IMR-90 (cell line): ENCODE measurements around the gene CMKLR1. TPM values are rescaled to one million over a fixed set of nuclear protein-coding genes. Genes with fewer than 3 reads are reported as not detected.

ENCODE experiments used
- ATAC-seq: fragments of 200-7000 bp; cut with Tn5 transposase; 2 replicates; pipeline ENCODE4 v1.9.1; 2020; ENCODE audit warnings: low read depth, mild to moderate bottlenecking, moderate library complexity
- BruUV-seq: library from RNA; stranded (reverse); fragments of 400-500 nt; replicated peaks from 2 replicates; lab custom pipeline; 2021; lab: Mats Ljungman, UMichigan
- CTCF ChIA-PET: fragments of 300-600 bp; formaldehyde crosslinking; extraction: SDS; loops from one replicate; lab custom pipeline; 2021; ENCODE audit warnings: antibody characterized with exemption; lab: Yijun Ruan, JAX
- POLR2A ChIA-PET: fragments of 300-600 bp; sonication (Branson Sonifier 250); formaldehyde crosslinking; loops from one replicate; lab custom pipeline; 2022; ENCODE audit warnings: antibody characterized with exemption; ENCODE audit not compliant: unreplicated experiment; lab: Charles Lee
- DNase-seq: peaks from one replicate; pipeline ENCODE4 v3.0.0; 2013
- H2AFZ ChIP-seq: replicated peaks from 2 replicates; pipeline ENCODE3; 2013; ENCODE audit warnings: low read length, mild to moderate bottlenecking; ENCODE audit not compliant: poor library complexity
- H2AK5ac ChIP-seq: 2 replicates; pipeline ENCODE4 v1.6.1; 2013; ENCODE audit warnings: low read depth, low read length, inconsistent platforms
- H2AK9ac ChIP-seq: replicated peaks from 2 replicates; pipeline ENCODE3; 2013; ENCODE audit warnings: mild to moderate bottlenecking, low read depth, low read length, moderate library complexity; ENCODE audit not compliant: poor library complexity
- H2BK120ac ChIP-seq: 2 replicates; pipeline ENCODE4 v1.6.1; 2013; ENCODE audit warnings: low read depth, low read length, inconsistent platforms
- H2BK15ac ChIP-seq: 3 replicates; pipeline ENCODE4 v1.6.1; 2013; ENCODE audit warnings: low read depth, low read length, inconsistent platforms
- H2BK20ac ChIP-seq: 2 replicates; pipeline ENCODE4 v1.6.1; 2013; ENCODE audit warnings: low read depth, mild to moderate bottlenecking, inconsistent platforms, low read length, moderate library complexity
- H2BK5ac ChIP-seq: 2 replicates; pipeline ENCODE4 v1.6.1; 2013; ENCODE audit warnings: mild to moderate bottlenecking, low read depth, low read length, inconsistent platforms; ENCODE audit not compliant: poor library complexity, severe bottlenecking
- H3K14ac ChIP-seq: replicated peaks from 2 replicates; pipeline ENCODE4 v1.6.1; 2013; ENCODE audit warnings: low read depth, low read length, inconsistent platforms
- H3K18ac ChIP-seq: 2 replicates; pipeline ENCODE4 v1.6.1; 2013; ENCODE audit warnings: low read depth, low read length, control low read depth
- H3K23ac ChIP-seq: 2 replicates; pipeline ENCODE4 v1.6.1; 2013; ENCODE audit warnings: low read depth, low read length, inconsistent platforms
- H3K27ac ChIP-seq: 2 replicates; pipeline ENCODE4 v1.5.1; 2013; ENCODE audit warnings: mild to moderate bottlenecking, control low read depth, low read length; ENCODE audit not compliant: insufficient read depth
- H3K27me3 ChIP-seq: 2 replicates; pipeline ENCODE4 v1.6.1; 2013; ENCODE audit warnings: low read length; ENCODE audit not compliant: control insufficient read depth, insufficient read depth
- H3K36me3 ChIP-seq: 2 replicates; pipeline ENCODE4 v1.6.1; 2013; ENCODE audit warnings: low read length, mixed read lengths; ENCODE audit not compliant: control insufficient read depth, insufficient read depth
- H3K4ac ChIP-seq: 2 replicates; pipeline ENCODE4 v1.6.1; 2013; ENCODE audit warnings: low read depth, low read length, inconsistent platforms
- H3K4me1 ChIP-seq: 2 replicates; pipeline ENCODE4 v1.6.1; 2013; ENCODE audit warnings: low read length, mixed read lengths; ENCODE audit not compliant: control insufficient read depth, insufficient read depth
- H3K4me2 ChIP-seq: 2 replicates; pipeline ENCODE4 v1.6.1; 2013; ENCODE audit warnings: low read depth, mild to moderate bottlenecking, control low read depth, low read length, moderate library complexity
- H3K4me3 ChIP-seq: 2 replicates; pipeline ENCODE4 v1.5.1; 2013; ENCODE audit warnings: low read depth, mild to moderate bottlenecking, control low read depth, low read length, moderate library complexity; ENCODE audit not compliant: insufficient read depth
- H3K56ac ChIP-seq: 2 replicates; pipeline ENCODE4 v1.6.1; 2013; ENCODE audit warnings: low read length, inconsistent platforms; ENCODE audit not compliant: insufficient read depth; ENCODE audit errors: extremely low read depth
- H3K79me1 ChIP-seq, 2 experiments: 2 replicates each; pipeline ENCODE4 v1.6.1; 2013; ENCODE audit warnings: low read length in 2 of 2, inconsistent platforms in 1 of 2, low read depth in 1 of 2
- H3K9ac ChIP-seq: 2 replicates; pipeline ENCODE4 v1.6.1; 2013; ENCODE audit warnings: low read depth, low read length, control low read depth
- H3K9me1 ChIP-seq: 2 replicates; pipeline ENCODE4 v1.6.1; 2013; ENCODE audit warnings: low read length, inconsistent platforms; ENCODE audit not compliant: insufficient read depth
- H3K9me3 ChIP-seq: 2 replicates; pipeline ENCODE4 v1.6.1; 2013; ENCODE audit warnings: low read length; ENCODE audit not compliant: control insufficient read depth, insufficient read depth
- H4K20me1 ChIP-seq: 2 replicates; pipeline ENCODE4 v1.6.1; 2013; ENCODE audit warnings: low read length, inconsistent platforms; ENCODE audit not compliant: insufficient read depth
- H4K5ac ChIP-seq: 2 replicates; pipeline ENCODE4 v1.6.1; 2013; ENCODE audit warnings: mild to moderate bottlenecking, low read depth, low read length, control low read depth
- H4K8ac ChIP-seq, 2 experiments: 2 replicates each; pipeline ENCODE4 v1.6.1; 2013; ENCODE audit warnings: low read depth in 2 of 2, low read length in 2 of 2, control low read depth in 1 of 2, inconsistent platforms in 1 of 2
- H4K91ac ChIP-seq: 2 replicates; pipeline ENCODE4 v1.6.1; 2013; ENCODE audit warnings: low read depth, low read length, inconsistent platforms; ENCODE audit not compliant: insufficient read depth
- CHD1 ChIP-seq: IDR thresholded peaks from 2 replicates; pipeline ENCODE4 v1.6.1; 2012; ENCODE audit warnings: low read depth, low read length, improper control_type of control experiment
- MAZ ChIP-seq: IDR thresholded peaks from 2 replicates; pipeline ENCODE4 v1.6.1; 2012; ENCODE audit warnings: low read depth, mild to moderate bottlenecking, low read length, improper control_type of control experiment, moderate library complexity, borderline replicate concordance
- NFE2L2 ChIP-seq: fragments of 150-350 bp; IDR thresholded peaks from 2 replicates; pipeline ENCODE4 v1.6.1; 2016; ENCODE audit warnings: low read depth, mild to moderate bottlenecking, low read length
- POLR2A ChIP-seq: IDR thresholded peaks from 2 replicates; pipeline ENCODE4 v1.6.1; 2012; ENCODE audit warnings: mild to moderate bottlenecking, low read depth, low read length
- RFX5 ChIP-seq: IDR thresholded peaks from 2 replicates; pipeline ENCODE4 v1.8.0; 2012; ENCODE audit warnings: low read depth, mild to moderate bottlenecking, low read length, moderate library complexity
- WGBS, 2 experiments: methylation state at CpG; one replicate each; pipeline versions ENCODE4 v1.1.5 to v1.1.7; 2013; ENCODE audit warnings: missing lambda C conversion rate in 2 of 2; ENCODE audit not compliant: insufficient read length in 1 of 2; ENCODE audit errors: extremely low coverage in 2 of 2; 5-methylcytosine and 5-hydroxymethylcytosine counted together
- dilution Hi-C: fragments of 300-500 bp; cut with HindIII; formaldehyde crosslinking; loops from one replicate; pipeline ENCODE4 v1.14.3; 2018; ENCODE audit warnings: low sequenced_read_pairs; ENCODE audit not compliant: unreplicated experiment
- in situ Hi-C: fragments of 300-500 bp; cut with MboI; formaldehyde crosslinking; loops from 3 replicates; pipeline ENCODE4 v1.14.3; 2019; ENCODE audit warnings: low sequenced_read_pairs, inconsistent platforms, mixed read lengths
- intact Hi-C: fragments of 100-400 bp; cut with micrococcal nuclease; formaldehyde crosslinking; loops from 2 replicates; pipeline ENCODE4 v1.10.0; 2022
- polyA plus RNA-seq, 3 experiments: library from polyadenylated mRNA; depleted of rRNA; stranded (reverse); fragments of >200 nt; gene quantifications; 2 replicates each; pipeline ENCODE4 v1.2.3, GENCODE V29; 2012; ENCODE audit warnings: low replicate concordance in 1 of 3
- total RNA-seq: library from RNA; depleted of rRNA; stranded (reverse); fragments of >200 nt; gene quantifications from 2 replicates; pipeline ENCODE4 v1.2.3, GENCODE V29; 2012

The CMKLR1 gene
- total and polyA plus RNA-seq, 2 of the 4 experiments (the other 2 are of a cell fraction): not detected

DNA sequence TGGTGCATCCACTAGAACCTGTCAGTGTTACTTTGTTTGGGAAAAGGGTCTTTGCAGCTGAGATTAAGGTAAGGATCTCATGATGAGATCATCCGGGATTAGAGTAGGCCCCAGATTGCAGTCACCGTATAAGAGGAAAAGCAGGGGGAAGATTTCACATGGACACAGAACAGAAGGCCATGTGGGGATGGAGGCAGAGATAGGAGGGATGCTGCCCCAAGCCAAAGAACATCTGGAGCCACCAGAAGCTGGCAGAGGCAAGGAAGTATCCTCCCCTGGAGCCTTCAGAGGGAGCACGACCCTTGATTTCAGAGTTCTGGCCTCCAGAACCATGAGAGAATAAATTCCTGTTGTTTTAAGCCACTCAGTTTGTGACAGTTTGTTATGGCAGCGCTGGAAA lies 39.6 kb downstream of the CMKLR1 start:
- no peak overlapping the region for H4K5ac ChIP-seq
- intact Hi-C loops (no loop called here), dilution Hi-C loops (no loop called here), in situ Hi-C loops (no loop called here)
- CTCF ChIA-PET: no interaction called here
- no peak overlapping the region for H4K91ac ChIP-seq
- no peaks in the 10 kb centered on the region for H3K79me1 ChIP-seq
- DNase-seq: no peak
- H2BK120ac ChIP-seq: no peak overlapping the region
- POLR2A ChIA-PET: no interaction called here
- no peaks in the 10 kb centered on the region for H3K9me1 ChIP-seq
- H3K56ac ChIP-seq: no peak overlapping the region
- no peaks in the 10 kb centered on the region for H3K27me3 ChIP-seq
- no peak overlapping the region for H2BK5ac ChIP-seq
- H4K8ac ChIP-seq: no peak overlapping the region
- no peak overlapping the region for H3K27ac ChIP-seq
- H2AK5ac ChIP-seq: no peak overlapping the region
- no peaks in the 10 kb centered on the region for H3K9me3 ChIP-seq
- no peaks in the 10 kb centered on the region for H3K36me3 ChIP-seq
- no TSS peak for BruUV-seq
- no peaks in the 10 kb centered on the region for H3K4me1 ChIP-seq
- no peak overlapping the region for H3K9ac ChIP-seq
- H3K14ac ChIP-seq: no peak overlapping the region
- no peak for ATAC-seq
- no peak overlapping the region for H2AK9ac ChIP-seq
- no peak overlapping the region for H2BK15ac ChIP-seq
- 63% methylated on average over 2 of the region's 4 CpGs; no CpG with 5 or more reads in 1 of the 2 experiments for WGBS, 2 experiments
- no peak overlapping the region for H3K4ac ChIP-seq
- no peak overlapping the region for H3K4me2 ChIP-seq
- no peaks in the 10 kb centered on the region for H4K20me1 ChIP-seq
- no peak overlapping the region for H3K23ac ChIP-seq
- no peak overlapping the region for H3K18ac ChIP-seq
- TF ChIP-seq POLR2A: no peak
- TF ChIP-seq RFX5: no peak
- no peak for TF ChIP-seq MAZ
- no peak for TF ChIP-seq NFE2L2
- TF ChIP-seq CHD1: no peak
- no peak overlapping the region for H2AFZ ChIP-seq
- H3K4me3 ChIP-seq: no peak overlapping the region
- H2BK20ac ChIP-seq: no peak overlapping the region
